Ascending aorta (tissue), 2 donors: Measurements from ENCODE around the gene ZNF644. TPM values are rescaled to one million over a fixed set of nuclear protein-coding genes. Genes with fewer than 3 reads are reported as not detected.
"Not testable (repeated sequence)": the region's sequence is repeated elsewhere in the genome, so short reads cannot be mapped to it uniquely, and the experiment has no call there.

Source experiments
- DNase-seq, 2 donors: peaks; one replicate each; pipeline ENCODE4 v3.0.0-alpha.2; 2019; ENCODE audit warnings: low spot score in 2 of 2
- H3K27ac ChIP-seq, 2 donors: fragments of 200-600 bp; sonication (generic); one replicate each; pipeline ENCODE4 v1.5.1; 2016 to 2017; ENCODE audit warnings: mild to moderate bottlenecking in 1 of 2
- H3K27me3 ChIP-seq: fragments of 200-600 bp; sonication (generic); one replicate; pipeline ENCODE4 v1.5.1; 2017
- H3K36me3 ChIP-seq, 2 donors: fragments of 200-600 bp; sonication (generic); one replicate each; pipeline ENCODE4 v1.5.1; 2016
- H3K4me1 ChIP-seq, 2 donors: fragments of 200-600 bp; sonication (generic); one replicate each; pipeline ENCODE4 v1.5.1; 2016 to 2017; ENCODE audit warnings: mild to moderate bottlenecking in 1 of 2
- H3K4me3 ChIP-seq, 2 donors: fragments of 200-600 bp; sonication (generic); one replicate each; pipeline ENCODE4 v1.5.1; 2016 to 2017; ENCODE audit warnings: mild to moderate bottlenecking in 1 of 2
- H3K9me3 ChIP-seq, 2 donors: fragments of 200-600 bp; sonication (generic); one replicate each; pipeline ENCODE4 v1.5.1; 2016
- intact Hi-C: fragments of 100-400 bp; cut with DNase I; formaldehyde crosslinking; loops from one replicate; pipeline ENCODE4 v1.15.1; 2023
- total RNA-seq: library from RNA; depleted of rRNA; stranded (reverse); fragments of >200 nt; gene quantifications from one replicate; pipeline ENCODE4 v1.1.0, GENCODE V29; 2016
- TF ChIP-seq, protein P1 (sequence below), 3 experiments: fragments of 200-600 bp in 2 of 3; fragments of 450-650 bp in 1 of 3; sonication (generic) in 2 of 3; IDR thresholded peaks; one replicate each; pipeline ENCODE4 v1.5.1; 2016 to 2019; ENCODE audit warnings: antibody characterized with exemption in 3 of 3, mild to moderate bottlenecking in 1 of 3, moderate library complexity in 1 of 3

The ZNF644 gene
- total RNA-seq, 1 donor from 2014 or later: 17.1 TPM

DNA sequence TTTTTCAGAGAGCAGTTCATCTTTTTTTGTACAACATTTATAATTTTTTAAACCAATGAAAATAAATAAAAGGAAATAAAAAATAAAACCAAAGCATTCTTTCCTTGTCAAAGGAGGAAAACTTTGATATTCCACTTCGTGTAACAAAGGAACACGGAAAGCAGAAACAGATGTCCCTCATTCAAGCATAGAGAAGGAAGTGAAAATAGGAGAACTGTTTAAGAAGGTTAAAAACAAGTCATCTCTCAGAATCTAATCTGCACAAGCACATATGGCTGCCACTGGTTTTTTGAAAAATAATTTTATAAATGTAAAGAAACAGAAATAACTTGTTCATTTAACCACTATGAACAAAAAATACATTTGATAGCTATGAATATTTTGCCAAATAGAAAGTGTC, 35.9 kb upstream of the ZNF644 start:
- no peak overlapping the region for H3K27ac ChIP-seq
- H3K27me3 ChIP-seq: no peaks in the 10 kb centered on the region
- H3K4me3 ChIP-seq: no peak overlapping the region
- no peaks in the 10 kb centered on the region for H3K9me3 ChIP-seq
- no peaks in the 10 kb centered on the region for H3K36me3 ChIP-seq
- intact Hi-C loops: no loop called here
- TF ChIP-seq, protein P1, sequence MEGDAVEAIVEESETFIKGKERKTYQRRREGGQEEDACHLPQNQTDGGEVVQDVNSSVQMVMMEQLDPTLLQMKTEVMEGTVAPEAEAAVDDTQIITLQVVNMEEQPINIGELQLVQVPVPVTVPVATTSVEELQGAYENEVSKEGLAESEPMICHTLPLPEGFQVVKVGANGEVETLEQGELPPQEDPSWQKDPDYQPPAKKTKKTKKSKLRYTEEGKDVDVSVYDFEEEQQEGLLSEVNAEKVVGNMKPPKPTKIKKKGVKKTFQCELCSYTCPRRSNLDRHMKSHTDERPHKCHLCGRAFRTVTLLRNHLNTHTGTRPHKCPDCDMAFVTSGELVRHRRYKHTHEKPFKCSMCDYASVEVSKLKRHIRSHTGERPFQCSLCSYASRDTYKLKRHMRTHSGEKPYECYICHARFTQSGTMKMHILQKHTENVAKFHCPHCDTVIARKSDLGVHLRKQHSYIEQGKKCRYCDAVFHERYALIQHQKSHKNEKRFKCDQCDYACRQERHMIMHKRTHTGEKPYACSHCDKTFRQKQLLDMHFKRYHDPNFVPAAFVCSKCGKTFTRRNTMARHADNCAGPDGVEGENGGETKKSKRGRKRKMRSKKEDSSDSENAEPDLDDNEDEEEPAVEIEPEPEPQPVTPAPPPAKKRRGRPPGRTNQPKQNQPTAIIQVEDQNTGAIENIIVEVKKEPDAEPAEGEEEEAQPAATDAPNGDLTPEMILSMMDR (IDR thresholded peaks at IDR 0.05): no peak
- DNase-seq: no peak
- no peaks in the 10 kb centered on the region for H3K4me1 ChIP-seq

DNA sequence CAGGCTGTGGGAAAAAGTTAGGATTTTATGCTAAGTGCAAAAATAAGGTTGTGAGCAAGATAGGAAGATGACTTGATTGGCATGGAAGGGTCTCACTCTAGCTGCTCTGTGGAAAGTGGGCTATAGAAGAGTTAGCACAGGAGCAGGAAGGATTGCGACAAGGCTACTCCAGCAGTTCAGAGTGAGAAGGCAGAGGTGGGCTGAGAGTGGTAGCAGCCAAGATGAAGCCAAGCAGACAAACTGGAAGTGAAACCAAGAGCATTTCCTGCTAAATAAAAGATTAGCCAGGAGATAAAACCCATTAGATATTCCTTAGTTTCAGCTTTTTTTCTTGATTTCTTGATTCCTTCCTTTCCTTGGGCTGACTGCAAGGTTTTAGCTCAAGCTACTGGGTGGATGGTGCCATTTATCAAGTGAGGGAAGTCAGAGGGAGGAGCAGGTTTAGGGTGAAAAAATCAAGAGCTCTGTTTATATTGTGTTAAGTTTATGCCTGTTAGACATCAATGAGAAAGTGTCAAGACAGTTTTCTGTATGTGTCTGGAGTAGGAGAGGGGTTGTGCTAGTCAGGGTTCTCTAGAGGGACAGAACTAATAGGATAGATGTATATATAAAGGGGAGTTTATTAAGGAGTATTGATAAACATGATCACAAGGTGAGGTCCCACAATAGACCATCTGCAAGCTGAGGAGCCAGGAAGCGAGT, 33.1 kb upstream of the ZNF644 start:
- no peak for DNase-seq
- H3K36me3 ChIP-seq: no peaks in the 10 kb centered on the region
- no peaks in the 10 kb centered on the region for H3K4me1 ChIP-seq
- TF ChIP-seq, protein P1 (IDR thresholded peaks at IDR 0.05): no peak
- H3K27ac ChIP-seq: no peak overlapping the region
- no peak overlapping the region for H3K4me3 ChIP-seq
- no peaks in the 10 kb centered on the region for H3K9me3 ChIP-seq
- H3K27me3 ChIP-seq: no peaks in the 10 kb centered on the region
- intact Hi-C loops: no loop called here

DNA sequence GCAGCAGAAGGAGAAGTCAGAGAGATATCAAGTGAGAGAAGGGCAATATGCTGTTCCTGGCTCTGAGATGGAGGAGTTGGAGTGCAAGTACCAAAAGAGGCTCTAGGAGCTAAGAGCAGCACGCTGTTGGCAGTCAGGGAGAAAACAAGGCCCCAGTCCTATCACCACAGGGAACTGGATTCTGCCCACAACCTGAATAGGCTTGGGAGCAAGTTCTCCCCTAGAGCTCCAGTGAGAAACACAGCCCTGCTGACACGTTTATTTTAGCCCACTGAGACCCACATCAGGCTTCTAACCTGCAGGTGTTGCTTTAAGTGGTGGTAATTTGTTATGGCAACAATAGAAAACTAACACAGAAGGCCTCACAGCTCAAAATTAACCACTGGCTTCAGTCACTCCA, 31.8 kb upstream of the ZNF644 start:
- no peak for DNase-seq
- TF ChIP-seq, protein P1 (IDR thresholded peaks at IDR 0.05): no peak

DNA sequence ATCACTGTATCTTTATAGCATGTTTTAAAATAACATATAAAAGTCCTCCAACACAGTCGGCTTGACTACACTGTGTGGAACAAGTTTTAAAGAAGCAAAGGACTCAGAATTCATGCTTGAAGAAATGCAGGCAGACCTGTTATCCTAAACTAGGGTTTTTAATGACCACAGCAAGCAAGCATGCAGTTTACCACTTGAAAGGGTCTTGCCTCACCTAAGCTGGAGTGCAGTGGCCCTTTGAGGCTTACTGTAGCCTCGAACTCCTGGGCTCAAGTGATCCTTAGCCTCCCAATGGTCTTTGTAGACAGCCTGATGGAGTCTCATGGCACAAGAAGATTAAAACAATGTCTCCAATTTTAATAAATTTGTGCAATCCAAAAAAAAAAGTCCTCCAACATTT, 27.7 kb upstream of the ZNF644 start:
- H3K4me1 ChIP-seq, intact Hi-C loops, H3K27me3 ChIP-seq, DNase-seq, H3K36me3 ChIP-seq, H3K9me3 ChIP-seq, H3K4me3 ChIP-seq, H3K27ac ChIP-seq: not testable (repeated sequence)

More for the DNA sequence above, 31.8 kb upstream of the ZNF644 start:
- no peaks in the 10 kb centered on the region for H3K4me1 ChIP-seq
- H3K9me3 ChIP-seq: no peaks in the 10 kb centered on the region
- no peak overlapping the region for H3K4me3 ChIP-seq
- H3K27me3 ChIP-seq: no peaks in the 10 kb centered on the region
- intact Hi-C loops: no loop called here
- no peak overlapping the region for H3K27ac ChIP-seq
- H3K36me3 ChIP-seq: no peaks in the 10 kb centered on the region

DNA sequence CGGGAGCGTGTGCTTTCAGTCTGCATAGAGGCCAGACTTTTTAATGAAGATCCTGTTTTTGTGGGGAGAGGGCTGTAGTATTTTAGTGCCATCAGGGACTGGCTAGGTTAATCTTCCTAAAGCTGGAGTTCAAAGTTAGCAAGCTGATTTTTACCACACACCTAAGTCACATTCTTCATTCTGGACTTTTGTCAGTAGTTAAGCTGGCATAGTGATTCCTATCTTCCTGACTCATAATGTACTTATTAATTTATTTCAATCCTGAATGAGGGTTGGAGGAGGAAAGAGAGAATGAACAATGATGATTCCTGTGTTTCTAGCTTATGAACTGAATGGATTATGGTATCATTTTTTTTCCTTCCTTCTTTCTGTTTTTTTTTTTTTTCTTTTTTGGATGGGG, 24.9 kb upstream of the ZNF644 start:
- DNase-seq: no peak
- no peaks in the 10 kb centered on the region for H3K36me3 ChIP-seq
- intact Hi-C loops: no loop called here
- no peak overlapping the region for H3K4me3 ChIP-seq
- H3K4me1 ChIP-seq: no peaks in the 10 kb centered on the region
- H3K27me3 ChIP-seq: no peaks in the 10 kb centered on the region
- no peak overlapping the region for H3K27ac ChIP-seq
- H3K9me3 ChIP-seq: no peaks in the 10 kb centered on the region
- TF ChIP-seq, protein P1 (IDR thresholded peaks at IDR 0.05): no peak

DNA sequence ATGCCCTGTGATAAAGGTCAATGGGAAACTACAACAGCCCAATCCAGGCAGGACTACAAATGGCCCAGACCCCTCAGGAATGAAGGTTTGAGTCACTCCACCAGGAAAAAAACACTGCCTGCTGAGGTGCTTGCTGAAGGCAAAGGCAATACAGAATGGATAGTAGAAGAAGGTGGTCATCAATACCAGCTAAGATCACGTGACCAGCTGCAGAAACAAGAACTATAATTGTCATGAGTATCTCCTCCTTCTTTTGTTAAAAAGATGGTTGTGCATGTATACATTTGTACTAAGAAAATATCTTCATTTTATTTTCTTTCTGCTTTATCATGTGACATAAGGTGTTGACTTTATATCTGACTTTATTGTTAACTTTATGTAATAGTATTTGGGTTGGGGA, 23.4 kb upstream of the ZNF644 start:
- Histone ChIP-seq H3K4me3 (no peak overlapping the region), H3K27ac (no peak overlapping the region), H3K9me3 (no peaks in the 10 kb centered on the region), H3K27me3 (no peaks in the 10 kb centered on the region), H3K36me3 (no peaks in the 10 kb centered on the region), H3K4me1 (no peaks in the 10 kb centered on the region)
- no peak for DNase-seq
- TF ChIP-seq, protein P1 (IDR thresholded peaks at IDR 0.05): no peak
- intact Hi-C loops: no loop called here

DNA sequence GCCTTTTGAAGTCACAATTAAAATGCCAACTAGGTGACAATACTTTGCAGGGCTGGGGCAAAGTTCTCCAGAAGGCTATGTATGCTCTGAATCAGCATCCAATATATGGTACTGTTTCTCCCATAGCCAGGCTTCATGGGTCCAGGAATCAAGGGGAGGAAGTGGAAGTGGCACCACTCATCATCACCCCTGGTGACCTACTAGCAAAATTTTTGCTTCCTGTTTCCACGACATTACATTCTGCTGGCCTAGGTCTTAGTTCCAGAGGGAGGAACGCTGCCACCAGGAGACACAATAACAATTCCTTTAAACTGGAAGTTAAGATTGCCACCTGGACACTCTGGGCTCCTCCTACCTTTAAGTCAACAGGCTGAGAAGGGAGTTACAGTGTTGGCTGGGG, 22.9 kb upstream of the ZNF644 start:
- intact Hi-C loops, H3K4me3 ChIP-seq, H3K9me3 ChIP-seq, H3K36me3 ChIP-seq, H3K4me1 ChIP-seq, H3K27me3 ChIP-seq, DNase-seq, H3K27ac ChIP-seq: not testable (repeated sequence)

DNA sequence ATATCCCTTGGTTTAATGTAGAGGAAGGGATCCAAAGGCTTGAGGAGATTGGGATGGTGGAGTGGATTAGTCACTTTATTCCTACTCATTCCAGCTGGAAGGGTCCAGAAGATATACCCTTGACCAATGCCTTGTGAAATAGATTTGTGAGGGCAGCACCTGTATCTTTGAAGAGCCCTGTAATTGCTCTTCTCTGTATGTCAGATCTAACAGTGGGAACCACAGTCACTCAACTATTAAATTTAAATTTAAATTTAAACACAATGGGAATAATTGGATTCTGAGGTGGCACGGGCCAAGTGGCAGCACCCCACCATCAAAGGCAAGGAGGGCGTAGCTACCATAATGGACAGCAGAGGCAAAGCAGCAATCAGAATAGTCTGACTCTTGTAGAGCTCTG, 20.5 kb upstream of the ZNF644 start:
- H3K9me3 ChIP-seq, H3K27me3 ChIP-seq, H3K4me1 ChIP-seq, DNase-seq, intact Hi-C loops, H3K4me3 ChIP-seq, H3K36me3 ChIP-seq, H3K27ac ChIP-seq: not testable (repeated sequence)
